ENCODE data around the gene AGA.

The AGA gene

DNA sequence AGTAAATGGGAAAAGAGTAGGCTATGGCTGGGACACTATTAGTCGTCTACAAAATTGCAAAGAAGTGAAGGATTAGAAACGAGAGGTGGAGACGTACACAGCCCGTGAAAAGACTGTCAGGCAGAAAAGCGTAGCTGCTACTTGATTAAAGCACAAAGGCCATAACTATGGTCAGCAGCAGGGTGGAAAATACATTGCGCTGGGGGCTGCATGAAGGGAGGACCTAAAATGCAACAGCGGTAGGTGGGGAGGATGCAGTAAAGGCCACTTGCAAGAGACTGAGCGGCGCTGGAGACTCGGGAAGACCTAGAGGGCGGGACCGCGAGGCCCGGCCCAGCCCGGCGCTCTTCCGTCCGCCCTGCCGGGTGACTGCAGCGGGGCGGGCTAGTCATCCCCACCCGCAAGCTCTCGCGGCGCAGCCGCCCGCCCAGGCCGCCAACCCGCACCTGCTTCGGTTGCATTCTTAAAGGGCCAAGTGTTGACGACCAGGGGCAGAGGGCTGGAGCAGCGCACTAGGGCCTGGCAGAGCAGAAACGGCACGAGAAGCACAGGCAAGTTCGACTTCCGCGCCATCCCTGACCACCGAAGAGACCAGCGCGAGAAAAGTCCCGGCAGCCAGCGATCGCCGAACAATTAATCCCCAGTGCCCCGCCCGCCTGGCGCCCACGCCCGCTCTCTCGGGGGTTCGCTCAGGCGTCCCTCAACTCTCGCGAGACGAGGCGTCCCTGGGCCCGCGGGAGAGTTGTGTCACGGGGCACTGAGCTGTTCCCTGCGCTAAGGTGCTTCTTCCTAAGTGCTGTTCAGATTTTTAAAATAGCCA lies at the start of gene AGA:
TSS of gene AGA (minus strand) at position 635 of the 820 bp plus-strand sequence. CDS start at position 573, 62 bp downstream.
- DNase-seq: peak; percentile 96

DNA sequence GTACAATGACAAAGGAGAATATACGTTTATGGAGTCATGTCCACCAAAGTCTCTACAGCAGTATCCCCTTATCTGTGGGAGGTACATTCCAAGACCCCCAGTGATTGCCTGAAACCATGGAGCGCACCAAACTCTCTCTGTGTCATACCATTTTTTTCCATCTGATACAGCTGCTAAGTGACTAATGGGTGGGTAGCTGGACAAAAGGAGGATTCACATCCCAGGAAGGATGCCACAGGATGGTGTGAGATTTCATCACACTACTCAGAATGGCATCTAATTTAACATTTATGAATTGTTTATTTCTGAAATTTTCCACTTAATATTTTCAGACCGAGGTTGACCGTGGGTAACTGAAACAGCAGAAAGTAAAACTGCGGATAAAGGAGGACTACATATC lies 49.8 kb upstream of the AGA start:
- DNase-seq: no peak

DNA sequence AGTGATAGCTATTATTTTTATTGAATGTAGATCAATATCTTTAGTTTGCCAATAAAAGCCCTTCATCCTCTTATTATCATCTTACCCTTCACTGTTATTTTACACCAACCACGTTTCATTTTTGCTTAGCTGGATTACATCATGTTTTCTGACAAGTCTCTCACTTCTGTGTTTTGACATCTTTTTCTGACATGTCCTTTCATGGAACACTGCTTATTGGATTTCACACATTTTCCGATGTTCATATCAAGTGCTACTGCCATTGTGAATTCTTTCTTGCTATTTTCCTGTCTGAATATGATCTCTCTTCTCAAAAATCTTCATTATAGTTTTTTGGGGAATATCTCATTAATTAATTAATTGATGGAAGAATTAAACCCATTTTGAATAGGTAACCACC lies 48.5 kb upstream of the AGA start:
- no peak for DNase-seq

DNA sequence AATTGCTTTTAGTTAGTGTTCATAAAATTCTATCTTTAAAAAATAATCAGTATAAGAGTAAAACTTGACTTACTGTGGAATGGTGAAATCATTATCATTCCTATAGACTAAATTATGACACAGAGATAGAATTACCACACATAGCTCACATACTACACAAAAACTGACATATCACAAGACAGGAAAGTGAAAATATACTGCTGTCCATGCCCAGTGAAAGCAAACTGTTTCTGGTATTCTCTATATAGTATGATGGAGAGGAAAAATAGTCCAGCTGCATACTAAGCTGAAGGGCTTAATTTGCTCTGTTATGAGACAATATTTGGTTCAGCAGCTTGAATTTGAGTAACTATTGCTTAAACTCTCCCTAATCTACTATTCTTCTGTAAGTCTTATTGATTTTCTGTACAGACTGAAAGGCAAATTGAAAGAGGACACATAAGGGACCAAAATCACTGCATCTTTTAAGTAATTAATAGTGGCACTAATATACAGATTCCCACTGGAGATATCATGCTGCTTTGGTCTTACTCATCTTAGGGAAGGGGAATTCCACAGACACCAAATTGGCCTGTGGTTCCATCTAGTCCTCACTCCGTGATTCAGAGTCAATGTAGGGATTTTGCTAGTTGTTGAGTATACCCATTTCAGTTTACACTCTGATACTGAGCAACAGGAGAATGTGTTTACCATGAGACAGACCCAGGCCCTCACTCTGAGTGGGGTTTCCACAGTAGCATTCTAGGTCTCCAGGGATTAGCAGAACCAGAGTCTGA lies 47.4 kb upstream of the AGA start:
- DNase-seq: no peak

DNA sequence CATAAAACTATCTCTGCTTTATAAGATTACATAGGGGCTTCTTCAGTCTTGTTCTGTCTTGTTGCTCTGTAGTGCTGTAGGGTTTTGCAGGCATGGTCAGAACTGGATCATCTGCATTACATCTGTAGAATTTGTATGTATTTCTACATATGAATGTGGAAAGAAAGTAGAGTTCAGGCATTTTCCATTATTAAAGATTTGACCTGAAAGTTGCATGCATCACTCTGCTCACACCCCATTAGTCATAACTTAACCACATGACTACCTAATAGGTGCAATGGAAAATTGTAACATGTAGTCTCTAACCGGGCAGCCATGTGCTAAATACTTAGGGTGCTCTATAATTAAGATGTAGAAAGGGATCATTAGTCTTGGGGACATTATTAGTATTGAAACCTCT lies 45.7 kb upstream of the AGA start:
- DNase-seq: no peak

DNA sequence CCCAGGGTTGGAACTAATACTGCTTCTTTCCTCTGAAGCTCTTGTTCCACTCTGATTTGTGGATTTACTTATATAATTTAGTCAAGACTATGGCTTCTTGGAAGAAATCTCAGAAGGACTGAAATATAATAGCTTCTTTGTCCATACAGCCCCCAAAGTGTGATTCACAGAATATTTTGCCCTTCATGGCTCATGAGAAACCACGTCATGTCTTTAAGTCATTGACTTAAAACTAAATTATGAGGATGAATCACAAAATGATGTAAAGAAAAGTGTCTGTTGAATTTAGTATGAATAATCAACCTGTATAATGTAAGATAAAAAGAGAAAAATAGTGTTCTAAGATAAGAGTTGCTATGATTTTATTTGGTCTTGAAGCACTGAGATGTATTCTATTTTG lies 43.3 kb upstream of the AGA start:
- no peak for DNase-seq

DNA sequence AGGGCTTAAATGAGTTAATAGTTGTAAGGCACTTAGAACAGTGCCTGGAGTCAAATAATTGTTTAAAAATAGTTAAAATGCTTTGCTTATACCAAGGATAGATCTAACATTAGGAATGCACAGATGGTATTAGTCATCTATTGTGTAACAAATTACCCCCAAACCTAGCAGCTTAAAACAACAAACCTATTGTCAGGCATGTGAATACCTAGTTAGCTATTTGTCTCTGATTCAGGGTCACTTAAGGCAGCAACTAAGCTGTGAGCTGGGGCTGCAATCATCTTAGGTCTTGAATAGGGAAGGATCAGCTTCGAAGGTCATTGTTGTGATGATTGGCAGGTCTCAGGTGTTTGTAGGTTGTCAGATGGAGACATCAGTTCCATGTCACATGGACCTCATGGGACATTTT lies 42.4 kb upstream of the AGA start:
- DNase-seq: no peak

DNA sequence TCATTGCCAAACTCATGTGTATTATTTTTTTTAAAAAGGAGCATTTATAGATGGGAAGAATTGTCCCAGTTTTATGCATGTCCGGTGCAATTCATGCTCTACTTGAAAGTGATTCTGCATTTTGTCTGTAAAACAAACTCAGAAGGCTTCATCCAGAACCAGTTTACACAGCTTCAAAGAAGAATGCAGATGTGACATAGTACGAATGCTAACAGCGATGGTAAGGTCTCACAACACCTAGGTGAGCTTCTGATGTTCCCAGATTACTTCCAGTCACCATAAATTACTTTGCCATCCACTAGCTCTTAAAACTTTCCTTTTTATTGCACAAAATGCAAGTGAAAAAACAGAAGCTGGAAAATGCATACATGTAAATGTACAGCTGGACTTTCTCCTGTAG lies 41.5 kb upstream of the AGA start:
- DNase-seq: no peak

DNA sequence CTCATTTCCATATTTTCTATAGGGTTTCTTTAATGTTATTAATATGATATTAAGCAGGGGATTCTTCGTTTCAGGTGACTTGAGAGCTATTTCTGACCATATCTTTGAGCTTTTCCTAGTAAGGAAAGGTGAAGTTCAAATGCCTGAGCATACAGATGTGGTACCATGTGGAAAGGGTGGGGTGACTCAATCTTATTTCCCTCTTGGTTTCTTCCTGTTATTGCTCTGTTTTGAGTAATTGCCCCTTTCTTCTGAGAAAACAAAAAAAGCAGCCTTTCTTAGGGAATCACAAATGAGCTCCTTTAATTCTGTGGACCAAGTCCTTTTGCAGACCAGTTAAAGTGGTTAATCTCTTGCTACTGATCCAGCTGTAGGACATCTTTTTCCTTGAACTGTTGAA lies 41.0 kb upstream of the AGA start:
- no peak for DNase-seq

DNA sequence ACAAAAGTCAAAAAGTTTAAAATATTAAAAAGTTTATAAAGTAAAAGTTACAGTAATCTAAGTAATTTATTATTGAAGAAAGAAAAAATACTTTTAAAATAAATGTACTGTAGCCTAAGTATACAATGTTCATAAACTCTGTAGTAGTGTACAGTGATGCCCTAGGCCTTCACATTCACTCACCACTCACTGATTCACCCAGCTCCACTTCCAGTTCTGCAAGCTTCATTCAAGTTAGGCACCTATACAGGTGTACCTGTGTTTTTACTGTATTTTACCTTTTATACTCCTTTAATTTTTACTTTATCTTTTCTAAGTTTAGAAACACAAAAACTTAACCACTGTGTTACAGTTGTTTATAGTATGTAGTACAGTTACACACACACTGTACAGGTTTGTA lies 40.1 kb upstream of the AGA start:
- no peak for DNase-seq

DNA sequence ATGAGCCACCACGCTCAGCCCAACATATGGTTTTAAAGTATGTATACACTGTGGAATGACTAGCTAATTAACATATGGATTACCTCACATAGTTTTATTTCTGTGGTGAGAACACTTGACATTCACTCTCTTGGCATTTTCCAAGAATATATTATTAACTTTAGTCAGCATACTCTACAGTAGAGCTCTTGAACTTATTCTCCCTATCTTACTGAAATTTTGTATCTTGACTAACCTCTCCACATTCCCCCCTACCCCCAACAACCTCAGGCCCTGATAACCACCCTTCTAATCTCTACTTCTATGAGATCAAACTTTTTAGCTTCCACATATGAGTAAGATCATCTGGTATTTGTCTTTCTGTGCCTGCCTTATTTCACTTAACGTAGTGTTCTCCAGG lies 38.6 kb upstream of the AGA start:
- DNase-seq: no peak

DNA sequence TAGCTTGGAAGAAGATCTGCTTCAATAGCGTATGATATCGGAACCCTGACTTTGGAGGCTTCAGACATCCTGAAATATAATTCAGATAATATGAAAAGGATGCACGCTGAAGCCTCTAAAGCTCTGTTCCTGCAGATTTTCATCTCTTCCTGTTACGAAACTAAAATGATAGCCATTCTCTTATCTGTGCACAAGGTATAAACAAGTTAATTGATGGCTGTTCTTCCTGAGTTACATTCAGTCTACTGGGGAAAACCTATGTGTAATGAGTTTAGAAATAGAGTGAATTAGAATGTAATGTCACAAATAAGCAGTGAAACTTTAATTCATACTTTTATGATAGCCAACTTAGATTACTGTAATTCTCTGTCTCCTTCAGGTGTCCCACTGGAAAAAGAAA lies 36.8 kb upstream of the AGA start:
- no peak for DNase-seq

DNA sequence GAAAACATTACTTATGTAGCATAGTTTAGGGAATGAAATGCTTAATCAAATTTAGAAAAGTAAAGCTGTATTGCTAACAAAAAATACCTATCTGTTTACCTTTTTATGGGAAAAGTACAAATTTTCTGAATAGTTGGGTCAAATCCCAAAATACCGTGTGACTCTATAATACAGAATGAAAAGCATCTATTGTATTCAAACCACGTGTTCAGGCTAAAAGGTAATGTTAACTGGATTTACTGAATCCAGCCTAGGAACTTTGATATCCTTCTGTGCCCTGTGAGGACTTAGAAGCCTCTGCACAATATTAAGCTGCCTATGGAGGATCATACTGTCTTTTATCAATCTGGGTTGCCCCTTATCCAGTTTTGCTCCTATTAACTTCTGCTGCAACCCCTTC lies 36.3 kb upstream of the AGA start:
- DNase-seq: no peak

DNA sequence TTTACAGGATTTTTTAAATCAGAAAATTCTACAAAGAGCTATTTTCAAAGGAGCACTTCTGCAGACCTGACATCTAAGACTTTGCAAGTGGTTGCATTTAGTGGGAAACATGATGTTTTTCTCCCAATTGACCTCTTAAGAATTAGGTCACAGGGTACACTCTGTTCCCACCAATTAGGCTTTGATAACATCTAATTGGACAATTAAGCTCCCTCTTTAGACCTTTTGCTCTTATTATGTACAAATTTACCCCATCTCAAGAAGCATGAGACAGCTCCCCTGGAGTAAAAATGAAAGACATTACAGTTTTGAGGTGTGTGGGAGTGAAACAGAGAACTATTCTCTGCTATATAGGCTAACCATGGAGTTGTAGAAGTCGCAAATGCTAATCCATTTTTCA lies 31.8 kb upstream of the AGA start:
- DNase-seq: no peak

DNA sequence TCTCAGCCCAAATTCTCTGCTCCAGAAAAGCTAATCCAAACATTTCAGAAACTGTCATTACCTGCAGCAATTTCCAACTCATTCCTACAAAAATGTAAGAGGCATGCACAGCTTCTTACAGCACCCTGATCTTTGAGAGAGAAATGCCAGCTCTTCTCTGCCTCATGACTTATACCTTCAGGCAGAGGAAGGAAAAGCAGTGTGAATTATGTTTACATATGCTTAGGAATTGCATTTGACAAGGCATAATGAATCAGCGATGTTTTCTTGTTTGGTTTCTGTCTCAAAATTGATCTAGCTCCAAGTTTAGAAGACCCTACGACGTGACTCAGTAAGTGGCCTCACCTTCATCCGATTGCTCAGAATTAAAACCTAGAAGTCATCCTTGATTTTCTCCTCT lies 21.8 kb upstream of the AGA start:
- no peak for DNase-seq

DNA sequence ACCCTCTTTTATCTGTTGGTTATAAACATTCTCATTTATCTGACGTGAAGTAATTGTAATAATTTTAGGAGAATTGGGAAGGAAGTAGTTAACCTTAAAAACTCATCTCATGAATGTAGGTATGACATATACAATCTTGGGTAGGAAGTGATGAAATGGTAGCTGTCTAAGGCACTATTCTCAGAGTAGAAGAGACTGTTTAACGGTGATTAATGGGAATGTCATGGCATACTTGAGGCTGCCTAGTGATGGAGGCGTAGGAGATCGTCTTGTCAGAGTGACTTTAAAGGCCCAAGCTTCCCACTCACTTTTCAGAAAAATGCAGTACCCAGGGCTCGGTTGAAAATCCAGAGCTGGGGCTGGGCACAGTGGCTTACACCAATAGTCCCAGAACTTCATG lies 19.4 kb upstream of the AGA start:
- no peak for DNase-seq

DNA sequence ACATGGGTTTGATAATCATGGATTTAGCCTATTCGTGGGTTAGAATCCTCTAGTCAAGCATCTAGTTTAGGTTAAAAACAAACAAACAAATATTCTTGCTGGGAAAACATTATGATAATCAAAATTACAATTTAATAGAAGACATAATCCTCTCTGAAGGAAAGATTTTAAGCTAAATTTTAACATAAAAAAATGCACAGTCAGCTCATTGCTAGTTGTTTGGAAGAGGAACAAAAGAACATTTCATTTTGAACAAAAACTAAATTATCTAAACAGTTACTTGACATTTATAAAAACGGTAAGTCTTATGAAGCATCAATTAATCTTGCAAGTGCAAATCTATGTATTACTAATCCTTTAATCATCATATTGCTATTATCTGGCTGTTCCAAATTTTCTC lies 18.2 kb upstream of the AGA start:
- DNase-seq: no peak

DNA sequence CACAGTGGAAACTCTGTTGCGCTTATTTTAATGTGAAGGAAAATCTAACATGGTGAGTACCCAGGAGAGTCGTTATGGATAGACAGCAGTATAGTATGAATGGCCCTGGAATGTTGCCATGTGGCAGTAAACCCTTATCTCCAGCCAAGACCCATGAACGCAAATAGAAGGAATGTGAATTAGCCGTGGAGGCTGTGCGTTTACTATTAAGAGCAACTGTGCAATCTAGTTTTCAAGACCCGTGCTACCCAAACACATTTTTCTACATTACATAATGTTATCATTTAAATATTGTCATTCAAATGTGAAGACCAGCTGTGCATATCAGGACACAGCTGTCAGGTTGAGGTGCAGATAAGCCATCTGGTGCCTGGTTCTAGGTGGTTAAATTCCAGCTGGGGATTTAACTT lies 13.3 kb upstream of the AGA start:
- DNase-seq: no peak

DNA sequence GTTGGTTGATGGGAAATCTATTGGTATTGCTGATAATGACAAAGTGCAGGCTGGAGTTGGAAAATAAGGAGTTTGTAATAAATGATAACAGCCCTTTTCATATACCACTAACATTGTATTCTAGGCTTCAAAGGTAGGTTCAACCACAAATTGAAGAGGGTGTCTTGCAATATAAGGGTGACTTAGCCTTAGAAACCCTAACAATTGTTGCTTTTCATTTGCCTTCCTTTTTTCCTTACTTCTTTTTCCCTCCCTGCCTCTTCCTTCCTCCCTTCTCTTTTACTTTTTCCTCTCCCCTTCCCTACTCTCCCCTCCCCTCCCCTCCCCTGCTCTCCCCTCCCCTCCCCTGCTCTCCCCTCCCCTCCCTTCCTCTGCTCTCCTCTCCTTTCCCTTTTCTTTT lies 10.9 kb upstream of the AGA start:
- no peak for DNase-seq

DNA sequence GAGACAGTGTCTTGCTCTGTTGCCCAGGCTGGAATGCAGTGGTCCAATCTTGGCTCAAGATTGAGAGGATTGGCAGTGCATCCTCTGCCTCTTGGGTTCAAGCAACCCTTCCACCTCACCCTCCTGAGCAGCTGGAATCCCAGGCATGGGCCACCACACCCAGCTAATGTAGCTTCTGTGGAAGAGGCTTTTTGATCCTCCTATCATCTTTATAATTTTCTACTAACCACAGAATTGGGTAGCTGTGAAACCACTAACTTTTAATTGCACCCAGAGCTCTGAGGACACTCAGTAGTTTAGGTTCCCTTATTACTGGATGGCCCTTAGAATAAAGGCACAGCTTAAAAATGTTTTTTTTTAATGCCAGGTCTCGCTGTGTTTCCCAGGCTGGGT lies 8.9 kb upstream of the AGA start:
- DNase-seq: no peak

DNA sequence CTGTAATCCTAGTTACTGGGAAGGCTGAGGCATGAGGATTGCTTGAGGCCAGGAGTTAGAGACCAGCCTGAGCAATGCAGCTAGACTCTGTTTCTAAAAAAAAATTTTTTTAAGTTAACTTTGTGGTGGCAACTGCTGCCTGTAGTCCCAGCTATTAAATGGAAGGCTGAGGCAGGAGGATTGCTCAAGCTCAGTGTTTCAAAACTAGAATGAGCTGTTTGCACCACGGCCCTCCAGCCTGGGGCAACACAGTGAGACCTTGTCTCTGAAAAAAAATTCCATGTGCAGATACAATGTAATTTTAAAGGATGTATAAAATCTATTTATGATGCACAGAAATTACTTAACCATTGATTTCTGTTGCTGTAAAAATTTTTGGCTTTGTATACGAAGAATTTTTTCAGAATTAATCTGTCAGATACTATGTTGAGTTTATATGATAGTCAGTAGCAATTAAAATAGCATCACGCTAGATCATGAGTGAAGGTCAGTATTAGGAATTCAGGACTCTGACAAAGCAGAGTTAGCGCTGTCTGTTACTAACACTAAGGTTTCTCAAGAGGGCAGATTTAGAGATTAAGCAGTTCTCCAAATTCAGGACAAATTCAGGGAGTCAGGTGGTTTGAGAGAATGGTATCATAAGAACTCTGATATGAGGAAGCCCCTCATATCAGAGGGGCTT lies 8.3 kb upstream of the AGA start:
- no peak for DNase-seq

DNA sequence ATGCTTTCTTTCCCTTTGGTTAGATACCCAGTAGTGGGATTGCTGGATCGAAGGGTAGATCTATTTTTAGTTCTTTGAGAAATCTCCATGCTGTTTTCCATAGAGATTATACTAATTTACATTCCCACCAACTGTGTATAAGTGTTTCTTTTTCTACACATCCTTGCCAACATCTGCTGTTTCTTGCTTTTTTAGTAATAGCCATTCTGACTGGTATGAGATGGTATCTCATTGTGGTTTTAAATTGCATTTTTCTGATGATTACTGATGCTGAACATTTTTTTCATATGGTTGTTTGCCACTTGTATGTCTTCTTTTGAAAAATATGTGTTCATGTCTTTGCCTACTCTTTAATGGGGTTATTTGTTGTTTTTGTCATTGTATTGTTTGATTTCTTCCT lies 6.6 kb upstream of the AGA start:
- no peak for DNase-seq

DNA sequence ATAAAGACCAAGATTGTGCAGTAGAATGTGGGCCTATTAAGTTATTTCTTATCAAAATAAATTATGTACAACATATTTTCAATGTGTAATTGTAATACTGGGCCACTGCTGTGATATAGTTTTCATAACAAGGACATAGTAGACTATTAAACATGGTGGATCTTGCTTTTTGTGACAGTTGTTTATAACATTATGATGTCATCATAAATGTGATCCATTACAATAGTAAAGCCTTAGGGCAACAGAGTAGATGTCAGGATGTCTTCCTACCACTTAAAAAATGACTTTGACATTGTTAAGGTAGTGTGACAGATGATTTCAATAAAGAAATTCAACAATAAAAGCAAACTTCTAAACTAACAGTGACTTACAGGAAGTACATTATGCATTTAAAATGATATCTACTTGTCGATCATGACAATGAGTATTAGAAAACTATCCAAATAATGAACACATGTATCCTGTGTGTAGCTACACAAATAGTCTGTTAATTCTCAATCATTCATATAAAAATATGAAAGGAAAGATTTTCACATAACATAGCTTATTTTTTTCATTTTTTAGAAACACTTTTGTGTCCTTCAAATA lies 5.3 kb upstream of the AGA start:
- no peak for DNase-seq

DNA sequence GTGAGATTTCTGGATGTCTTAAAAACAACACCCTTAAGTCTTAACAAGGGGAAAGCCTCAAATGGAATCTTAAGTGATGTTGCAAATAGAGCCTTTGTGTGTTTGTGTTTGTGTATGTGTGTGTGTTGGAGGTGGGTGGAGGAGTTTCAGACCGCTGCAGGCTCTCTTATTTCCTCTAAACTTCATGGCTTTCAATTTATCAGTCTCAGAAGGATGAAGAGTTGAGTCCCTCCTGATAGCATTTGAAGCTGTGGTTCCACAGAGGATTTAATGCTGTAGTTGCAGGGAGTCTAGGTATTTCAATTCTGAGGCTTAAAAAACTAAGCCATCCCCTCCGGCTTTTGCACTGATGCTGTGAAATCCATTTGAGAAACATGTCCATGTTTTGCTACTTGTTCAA lies 4.3 kb upstream of the AGA start:
- no peak for DNase-seq
